ENCODE data around the gene POTEF.
A peak's percentile ranks its signal among the peaks of the same experiment; 100 is the strongest.
"Not testable (repeated sequence)": the region's sequence is repeated elsewhere in the genome, so short reads cannot be mapped to it uniquely, and the experiment has no call there.

The POTEF gene

GRCh38 chr2:130128464-130128863, 558 bp downstream of the POTEF start:
- not testable (repeated sequence) for DNase-seq (ENCODE audit: low spot score)

GRCh38 chr2:130127726-130128125, 1.3 kb downstream of the POTEF start:
- not testable (repeated sequence) for DNase-seq (ENCODE audit: low spot score)

- DNase-seq (ENCODE audit: low spot score) = not testable (repeated sequence)
These were observed 8.1 kb downstream of the POTEF start for GRCh38 chr2:130120924-130121323.

GRCh38 chr2:130102597-130103363, 26.2 kb downstream of the POTEF start:
- not testable (repeated sequence) for DNase-seq (ENCODE audit: low spot score)

GRCh38 chr2:130062645-130063044, 66.4 kb downstream of the POTEF start:
- DNase-seq (ENCODE audit: low spot score) = not testable (repeated sequence)

- DNase-seq (ENCODE audit: low spot score) = not testable (repeated sequence)
These were observed 69.0 kb downstream of the POTEF start for GRCh38 chr2:130059982-130060381.

GRCh38 chr2:130056336-130056735, 72.7 kb downstream of the POTEF start:
- not testable (repeated sequence) for DNase-seq (ENCODE audit: low spot score)

DNA sequence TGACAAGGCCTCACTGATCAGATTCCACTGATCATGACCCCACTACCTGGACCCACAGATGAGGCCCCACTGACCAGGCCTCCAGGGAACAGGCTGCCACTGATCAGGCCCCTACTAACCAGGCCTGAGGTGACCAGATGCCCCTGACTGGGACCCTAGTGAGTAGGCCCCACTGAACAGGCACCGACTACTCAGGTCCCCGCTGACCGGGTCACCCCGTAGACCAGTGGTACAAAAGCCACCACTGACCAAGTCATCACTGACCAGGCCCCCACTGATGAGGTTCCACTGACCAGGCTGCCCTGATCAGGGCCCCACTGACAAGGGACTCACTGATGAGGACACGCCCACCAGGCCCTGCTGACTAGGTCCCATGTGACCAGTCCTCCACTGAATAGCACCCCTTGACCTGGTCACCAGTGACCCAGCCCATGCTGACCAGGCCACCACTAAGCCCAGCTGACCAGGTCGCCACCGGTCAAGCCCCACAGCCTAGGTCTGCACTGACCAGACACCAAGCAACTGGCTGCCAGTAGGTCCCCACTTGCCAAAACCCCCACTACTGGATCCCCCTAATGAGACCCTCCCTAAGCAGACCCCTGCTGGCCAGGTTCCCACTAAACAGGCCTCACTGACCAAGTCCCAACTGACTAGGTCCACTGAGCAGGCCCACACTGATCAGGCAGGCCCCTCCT, 75.7 kb downstream of the POTEF start:
- DNase-seq (ENCODE audit: low spot score) = not testable (repeated sequence)

- DNase-seq (ENCODE audit: low spot score) = not testable (repeated sequence)
These were observed 76.6 kb downstream of the POTEF start for GRCh38 chr2:130052376-130052775.

GRCh38 chr2:130048422-130048821, 80.6 kb downstream of the POTEF start:
- not testable (repeated sequence) for DNase-seq (ENCODE audit: low spot score)

DNA sequence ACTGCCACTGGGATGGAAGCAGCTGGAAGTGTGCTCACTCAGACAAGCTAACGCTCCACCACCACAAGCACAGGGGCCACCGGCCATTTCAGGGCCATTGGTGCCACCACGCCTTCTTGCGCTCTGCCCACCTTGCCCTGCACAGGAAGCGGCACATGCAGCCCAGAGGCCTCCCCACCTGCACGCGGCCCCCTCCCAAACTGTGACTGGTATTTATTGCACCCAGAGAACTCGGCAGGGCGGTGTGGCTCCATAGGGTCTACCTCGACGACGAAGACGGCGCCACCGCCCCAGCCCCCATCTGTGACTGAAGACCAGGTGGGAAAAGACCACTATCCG, 90.8 kb downstream of the POTEF start:
- not testable (repeated sequence) for DNase-seq (ENCODE audit: low spot score)

DNA sequence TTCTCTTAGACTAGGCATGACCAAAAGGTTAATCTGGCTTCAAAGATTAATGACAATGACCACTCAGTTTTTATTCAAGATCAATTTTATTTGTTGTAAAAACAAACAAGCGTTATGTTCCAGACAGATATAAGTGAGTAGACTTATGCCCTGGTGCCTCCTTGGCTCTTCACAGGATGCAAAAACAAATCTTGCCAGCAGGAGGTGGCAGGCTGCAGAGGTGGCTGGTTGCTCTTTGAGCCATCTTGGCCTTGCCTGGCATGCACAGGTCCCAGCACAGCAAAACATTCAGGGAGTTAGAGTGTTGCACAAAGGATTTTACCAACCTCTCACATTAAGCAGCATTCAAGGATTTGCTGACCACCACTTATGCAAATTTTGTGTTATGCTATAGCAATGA, 103.1 kb downstream of the POTEF start:
- peak; percentile 1 for DNase-seq (ENCODE audit: low spot score)
